OCI-LY1 (cell line): ENCODE measurements around the gene BCKDHB.

Source experiments
- EZH2 ChIP-seq: fragments of 200-600 bp; sonication (generic), shearing (Covaris generic); IDR thresholded peaks from 2 replicates; pipeline ENCODE4 v1.8.0; 2017; ENCODE audit warnings: borderline replicate concordance, mixed run types, mild to moderate bottlenecking, antibody characterized with exemption, low read length, moderate library complexity, mixed read lengths
- TF ChIP-seq, protein P1 (sequence below): fragments of 200-600 bp; sonication (generic), shearing (Covaris generic); IDR thresholded peaks from 2 replicates; pipeline ENCODE4 v1.5.1; 2017; ENCODE audit warnings: mild to moderate bottlenecking, antibody characterized with exemption, low read length, moderate library complexity, mixed read lengths

DNA sequence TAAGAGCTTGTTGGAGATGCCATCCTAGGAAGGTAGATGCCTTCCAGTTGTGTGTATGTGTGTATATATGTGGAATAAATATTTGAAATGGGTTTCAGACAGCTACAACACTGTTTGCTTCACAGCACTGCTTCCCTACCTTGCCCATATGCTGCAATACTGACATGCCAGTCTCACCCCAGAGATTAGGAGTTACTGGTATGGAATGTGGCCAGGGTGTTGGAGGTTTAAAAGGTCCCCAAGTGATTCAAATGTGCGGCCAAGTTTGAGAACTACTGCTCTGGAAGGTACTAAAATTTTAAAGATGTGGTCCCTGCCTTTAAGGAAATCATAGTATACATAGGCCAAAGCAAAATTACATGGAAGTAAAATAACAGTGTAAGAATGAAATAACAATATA, 39.5 kb downstream of the BCKDHB start:
- TF ChIP-seq, protein P1, sequence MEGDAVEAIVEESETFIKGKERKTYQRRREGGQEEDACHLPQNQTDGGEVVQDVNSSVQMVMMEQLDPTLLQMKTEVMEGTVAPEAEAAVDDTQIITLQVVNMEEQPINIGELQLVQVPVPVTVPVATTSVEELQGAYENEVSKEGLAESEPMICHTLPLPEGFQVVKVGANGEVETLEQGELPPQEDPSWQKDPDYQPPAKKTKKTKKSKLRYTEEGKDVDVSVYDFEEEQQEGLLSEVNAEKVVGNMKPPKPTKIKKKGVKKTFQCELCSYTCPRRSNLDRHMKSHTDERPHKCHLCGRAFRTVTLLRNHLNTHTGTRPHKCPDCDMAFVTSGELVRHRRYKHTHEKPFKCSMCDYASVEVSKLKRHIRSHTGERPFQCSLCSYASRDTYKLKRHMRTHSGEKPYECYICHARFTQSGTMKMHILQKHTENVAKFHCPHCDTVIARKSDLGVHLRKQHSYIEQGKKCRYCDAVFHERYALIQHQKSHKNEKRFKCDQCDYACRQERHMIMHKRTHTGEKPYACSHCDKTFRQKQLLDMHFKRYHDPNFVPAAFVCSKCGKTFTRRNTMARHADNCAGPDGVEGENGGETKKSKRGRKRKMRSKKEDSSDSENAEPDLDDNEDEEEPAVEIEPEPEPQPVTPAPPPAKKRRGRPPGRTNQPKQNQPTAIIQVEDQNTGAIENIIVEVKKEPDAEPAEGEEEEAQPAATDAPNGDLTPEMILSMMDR: no peak
- no peak for TF ChIP-seq EZH2
